ENCODE measurements around the gene ASIC4. TPM values are rescaled to one million over a fixed set of nuclear protein-coding genes. Genes with fewer than 3 reads are reported as not detected.

The ASIC4 gene
- total and polyA plus RNA-seq, 2 of the 8 experiments (the other 6 are each of a cell fraction or from before 2014, with no cell fraction given) = 0.12 to 0.22 TPM

GRCh38 chr2:219471476-219472371 is 42.6 kb upstream of the ASIC4 start (continued):
- no peak for TF ChIP-seq CHD7 (IDR thresholded peaks at IDR 0.05; ENCODE audit: insufficient replicate concordance, low read length)
- TF ChIP-seq SP2 (IDR thresholded peaks at IDR 0.05; ENCODE audit: low read length) = no peak
